ENCODE results near the gene GNAS-AS1.
A peak's percentile ranks its signal among the peaks of the same experiment; 100 is the strongest.

Gene GNAS-AS1

GRCh38 chr20:58884966-58885365 is 34.3 kb upstream of the GNAS-AS1 start:
- no peak for DNase-seq

- peak; percentile 53 for DNase-seq
Observed at GRCh38 chr20:58883241-58883691, 32.6 kb upstream of the GNAS-AS1 start.

GRCh38 chr20:58882704-58883089 is 32.0 kb upstream of the GNAS-AS1 start:
- DNase-seq: no peak

GRCh38 chr20:58880994-58881752 is 30.5 kb upstream of the GNAS-AS1 start:
- DNase-seq: no peak

GRCh38 chr20:58880441-58880840 is 29.7 kb upstream of the GNAS-AS1 start:
- no peak for DNase-seq

GRCh38 chr20:58878399-58878798 is 27.7 kb upstream of the GNAS-AS1 start:
- no peak for DNase-seq

GRCh38 chr20:58877976-58878360 is 27.3 kb upstream of the GNAS-AS1 start:
- DNase-seq: peak; percentile 19

GRCh38 chr20:58877050-58877975 is 26.6 kb upstream of the GNAS-AS1 start:
- DNase-seq: no peak

GRCh38 chr20:58876437-58876836 is 25.7 kb upstream of the GNAS-AS1 start:
- DNase-seq: no peak

- no peak for DNase-seq
Observed at GRCh38 chr20:58875541-58876134, 24.9 kb upstream of the GNAS-AS1 start.

- DNase-seq: no peak
Observed at GRCh38 chr20:58875111-58875510, 24.4 kb upstream of the GNAS-AS1 start.

GRCh38 chr20:58874469-58874868 is 23.8 kb upstream of the GNAS-AS1 start:
- no peak for DNase-seq

- DNase-seq: no peak
Observed at GRCh38 chr20:58871533-58872102, 20.9 kb upstream of the GNAS-AS1 start.

- DNase-seq: peak; percentile 93
Observed at GRCh38 chr20:58870293-58871014, 19.8 kb upstream of the GNAS-AS1 start.

GRCh38 chr20:58869662-58870227 is 19.0 kb upstream of the GNAS-AS1 start:
- no peak for DNase-seq

- DNase-seq: peak; percentile 78
Observed at GRCh38 chr20:58868795-58869194, 18.1 kb upstream of the GNAS-AS1 start.

GRCh38 chr20:58867211-58867610 is 16.5 kb upstream of the GNAS-AS1 start:
- DNase-seq: no peak

GRCh38 chr20:58865843-58866242 is 15.1 kb upstream of the GNAS-AS1 start:
- DNase-seq: no peak

GRCh38 chr20:58864346-58864745 is 13.6 kb upstream of the GNAS-AS1 start:
- no peak for DNase-seq

- DNase-seq: no peak
Observed at GRCh38 chr20:58863044-58863790, 12.5 kb upstream of the GNAS-AS1 start.

Measured in eye (tissue), 1 donor.